Cortex of kidney (tissue), 1 donor: ENCODE measurements around the gene ZRANB3.

Experiments used
- DNase-seq: peaks from one replicate; lab custom pipeline; 2025; lab: John Stamatoyannopoulos, UW

Gene ZRANB3

GRCh38 chr2:135174049-135174809 is 356.8 kb downstream of the ZRANB3 start:
- DNase-seq, result no peak

GRCh38 chr2:135169900-135170753 is 360.9 kb downstream of the ZRANB3 start:
- no peak for DNase-seq

GRCh38 chr2:135168204-135168856 is 362.7 kb downstream of the ZRANB3 start:
- no peak for DNase-seq

GRCh38 chr2:135167273-135167672 is 363.7 kb downstream of the ZRANB3 start:
- no peak for DNase-seq

GRCh38 chr2:135164431-135164830 is 366.6 kb downstream of the ZRANB3 start:
- DNase-seq, result no peak

GRCh38 chr2:135163901-135164300 is 367.1 kb downstream of the ZRANB3 start:
- no peak for DNase-seq

GRCh38 chr2:135163306-135163705 is 367.7 kb downstream of the ZRANB3 start:
- DNase-seq, result no peak

- no peak for DNase-seq
Observed at GRCh38 chr2:135162786-135163185, 368.2 kb downstream of the ZRANB3 start.

GRCh38 chr2:135162377-135162776 is 368.6 kb downstream of the ZRANB3 start:
- DNase-seq, result no peak

GRCh38 chr2:135159191-135159590 is 371.8 kb downstream of the ZRANB3 start:
- no peak for DNase-seq

- DNase-seq, result no peak
Observed at GRCh38 chr2:135157856-135158255, 373.2 kb downstream of the ZRANB3 start.

GRCh38 chr2:135154962-135155361 is 376.1 kb downstream of the ZRANB3 start:
- DNase-seq, result no peak

GRCh38 chr2:135152361-135152760 is 378.7 kb downstream of the ZRANB3 start:
- DNase-seq, result no peak

- DNase-seq, result no peak
Observed at GRCh38 chr2:135151615-135152014, 379.4 kb downstream of the ZRANB3 start.

GRCh38 chr2:135150725-135151124 is 380.3 kb downstream of the ZRANB3 start:
- DNase-seq, result no peak

GRCh38 chr2:135149251-135149650 is 381.8 kb downstream of the ZRANB3 start:
- DNase-seq, result no peak

GRCh38 chr2:135144343-135144742 is 386.7 kb downstream of the ZRANB3 start:
- DNase-seq, result no peak

- no peak for DNase-seq
Observed at GRCh38 chr2:135142323-135142722, 388.7 kb downstream of the ZRANB3 start.

GRCh38 chr2:135140606-135141005 is 390.4 kb downstream of the ZRANB3 start:
- no peak for DNase-seq

GRCh38 chr2:135132314-135132713 is 398.7 kb downstream of the ZRANB3 start:
- no peak for DNase-seq

- DNase-seq, result no peak
Observed at GRCh38 chr2:135130751-135131150, 400.3 kb downstream of the ZRANB3 start.

- DNase-seq, result no peak
Observed at GRCh38 chr2:135125940-135126339, 405.1 kb downstream of the ZRANB3 start.
